ENCODE measurements around the gene EGFR.

The EGFR gene

DNA sequence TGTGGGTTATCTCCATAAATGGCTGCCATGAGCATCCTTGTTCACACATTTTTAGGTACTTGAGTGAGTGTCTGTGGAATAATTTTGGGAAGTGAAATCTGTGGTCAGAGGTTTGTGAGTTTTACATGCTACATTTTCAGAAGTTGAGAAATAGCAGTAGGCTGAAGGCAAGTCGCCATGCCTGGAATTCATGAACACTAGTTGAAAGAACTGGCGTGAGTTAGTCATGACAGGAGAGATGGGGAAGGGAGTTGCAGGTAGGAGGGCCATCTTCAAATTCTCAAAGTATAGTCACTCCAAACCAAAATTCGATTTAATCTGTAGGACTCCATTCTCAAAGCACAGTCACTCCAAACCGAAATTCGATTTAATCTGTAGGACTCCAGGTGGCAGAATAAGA lies 89.6 kb downstream of the EGFR start:
- no peak for DNase-seq

DNA sequence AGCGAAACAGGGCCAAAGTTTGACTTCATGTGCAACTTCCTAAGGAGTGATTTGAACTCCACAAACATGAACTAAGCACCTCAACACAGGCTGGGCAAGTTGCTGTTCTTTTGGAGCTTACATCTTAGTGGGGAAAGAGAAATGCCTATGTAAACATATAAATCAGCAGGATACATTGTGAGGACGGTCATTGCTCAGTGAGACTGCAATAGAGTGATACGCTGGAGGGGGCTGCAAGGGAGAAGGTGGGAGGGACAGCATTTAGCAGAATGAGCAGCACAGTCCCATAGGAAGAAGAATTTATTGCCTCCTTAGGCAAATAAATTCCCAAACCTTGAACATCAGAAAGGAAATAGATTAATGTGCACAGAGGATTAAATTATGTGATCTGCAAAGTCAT lies 90.0 kb downstream of the EGFR start:
- DNase-seq = no peak

DNA sequence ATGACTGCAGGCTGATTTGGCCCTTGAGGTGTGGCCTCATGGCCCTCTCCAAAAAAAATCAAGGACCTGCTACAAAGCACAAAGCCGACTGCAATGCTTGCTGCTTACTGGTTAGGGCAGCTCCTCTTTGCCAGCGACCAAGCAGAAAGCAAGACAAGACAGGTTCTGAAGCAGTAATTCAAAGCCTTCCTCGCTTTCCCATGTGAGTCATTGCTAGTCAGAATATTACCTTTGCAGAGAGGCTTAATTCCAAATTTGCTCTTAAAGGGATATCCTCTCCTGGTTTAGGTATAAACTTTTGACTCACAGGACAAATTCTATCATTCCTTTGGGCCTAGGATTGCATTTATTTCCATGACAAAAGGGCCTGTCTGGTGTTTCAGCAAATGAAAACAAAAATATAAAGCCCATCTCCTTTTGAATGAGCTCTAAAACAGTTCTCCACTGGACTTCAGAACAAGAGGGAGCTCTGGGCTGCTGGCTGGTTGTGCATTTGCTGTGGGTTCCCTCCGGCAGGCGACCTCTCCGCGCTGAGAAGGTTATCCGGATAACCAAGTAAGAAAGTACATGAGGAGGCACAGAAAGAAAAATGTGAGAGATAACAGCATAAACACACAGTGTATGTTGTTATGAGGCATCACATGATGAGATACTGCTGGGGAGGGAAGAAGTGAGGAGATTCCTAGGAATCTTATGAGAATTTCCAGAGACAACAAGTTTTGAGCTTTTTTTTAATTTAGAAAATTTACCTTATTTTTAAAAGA lies 90.8 kb downstream of the EGFR start:
- no peak for DNase-seq

DNA sequence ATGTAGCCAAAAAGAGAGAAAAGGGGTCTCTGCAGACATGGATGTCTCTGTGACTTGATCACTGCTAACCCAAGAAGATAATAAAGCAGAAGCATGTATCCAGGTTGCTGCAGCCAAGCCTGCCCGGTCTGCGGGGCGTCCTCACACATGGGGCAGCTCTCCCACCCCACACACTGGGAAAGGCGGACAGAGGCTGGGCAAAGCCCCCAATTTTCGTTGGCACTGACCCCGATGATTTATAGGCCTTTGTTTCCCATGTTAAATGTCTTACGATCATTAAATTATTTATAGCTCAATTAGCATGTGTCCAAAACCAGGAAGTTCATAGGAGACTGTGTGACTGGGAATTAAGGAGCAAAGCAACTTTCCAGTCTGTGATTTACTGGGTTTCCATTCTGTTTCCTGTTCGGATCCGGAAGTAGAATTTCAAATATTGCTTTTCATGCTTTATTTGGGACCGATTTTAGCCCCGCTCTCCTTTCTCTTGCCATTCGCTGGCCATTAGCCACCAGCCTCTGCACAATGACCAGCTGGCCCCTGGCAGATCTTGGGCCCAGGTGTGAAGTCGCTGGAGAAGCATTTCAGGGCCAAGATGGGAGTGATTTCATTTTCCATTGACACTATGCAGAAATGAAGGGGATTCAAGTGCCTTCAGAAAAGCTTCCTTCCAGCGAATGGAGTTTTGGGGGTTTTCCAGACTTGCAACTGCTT lies 91.6 kb downstream of the EGFR start:
- no peak for DNase-seq

DNA sequence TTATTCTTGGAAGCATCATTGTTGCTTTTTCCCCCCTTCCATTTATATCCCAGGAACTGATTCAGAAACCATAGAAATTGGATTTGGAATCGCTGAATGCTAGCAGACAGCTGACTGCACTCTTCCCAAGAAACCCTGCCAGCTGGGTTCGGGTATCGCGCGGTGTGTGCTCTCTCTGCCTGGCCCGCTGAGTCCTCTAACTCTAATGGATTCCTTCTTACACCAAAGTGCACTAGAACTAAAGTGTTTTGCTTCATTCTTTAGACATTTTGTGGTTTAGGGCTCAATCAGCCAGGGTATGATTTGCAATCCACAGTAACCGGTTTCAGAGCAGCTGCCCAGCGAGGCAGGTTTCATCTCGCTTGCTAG lies 92.2 kb downstream of the EGFR start:
- peak; percentile 70 for DNase-seq

DNA sequence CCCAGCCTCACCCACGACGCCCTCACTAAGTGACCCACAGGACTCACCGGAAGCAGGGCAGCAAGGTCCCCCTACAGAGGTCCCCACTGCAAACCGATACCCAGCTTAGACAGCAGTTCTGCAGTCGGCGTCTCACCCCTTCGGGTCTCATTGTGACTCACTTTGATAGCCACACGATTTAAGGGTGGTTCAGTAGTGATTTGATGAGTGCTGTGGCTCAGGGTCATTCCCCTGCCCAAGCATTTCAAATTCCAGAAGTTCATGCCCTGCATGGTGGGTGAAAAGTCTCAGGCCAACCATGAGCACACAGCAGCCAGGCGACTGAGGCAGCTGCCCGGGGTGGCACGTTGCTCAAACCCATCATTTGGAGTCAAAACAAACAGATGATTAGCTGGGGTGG lies 93.2 kb downstream of the EGFR start:
- DNase-seq = no peak

DNA sequence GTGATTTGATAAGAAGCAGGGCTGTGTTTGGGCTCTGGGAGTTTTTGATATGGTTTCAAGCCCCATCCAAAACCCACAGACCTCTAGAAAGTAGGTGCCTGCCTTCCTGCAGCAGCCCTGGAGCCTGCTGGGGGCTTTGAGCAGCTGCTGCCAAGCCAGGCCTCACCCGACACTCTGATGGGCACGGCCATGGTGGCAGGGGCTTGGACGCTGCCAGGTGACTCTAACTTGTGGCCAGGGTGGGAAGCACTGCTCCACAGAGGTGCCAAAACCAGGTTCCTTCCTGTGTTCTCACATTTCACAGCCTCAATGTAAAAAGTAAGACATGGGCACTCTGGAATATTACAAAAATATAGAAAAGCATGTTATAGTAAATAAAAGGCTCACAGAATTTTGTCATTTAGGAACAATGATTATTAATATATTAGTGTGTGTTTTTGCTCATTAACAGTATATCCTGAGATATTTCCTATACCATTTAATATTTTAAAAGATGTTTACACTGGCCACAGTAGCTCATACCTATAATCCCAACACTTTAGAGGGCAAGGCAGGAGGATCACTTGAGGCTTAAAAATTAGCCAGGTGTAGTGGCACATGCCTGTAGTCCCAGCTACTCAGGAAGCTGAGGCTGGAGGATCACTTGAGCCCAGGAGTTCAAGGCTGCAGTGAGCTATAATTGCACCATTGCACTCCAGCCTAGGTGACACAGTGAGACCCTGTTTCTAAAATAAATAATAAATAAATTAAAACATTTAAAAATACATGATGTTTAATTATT lies 95.1 kb downstream of the EGFR start:
- no peak for DNase-seq

DNA sequence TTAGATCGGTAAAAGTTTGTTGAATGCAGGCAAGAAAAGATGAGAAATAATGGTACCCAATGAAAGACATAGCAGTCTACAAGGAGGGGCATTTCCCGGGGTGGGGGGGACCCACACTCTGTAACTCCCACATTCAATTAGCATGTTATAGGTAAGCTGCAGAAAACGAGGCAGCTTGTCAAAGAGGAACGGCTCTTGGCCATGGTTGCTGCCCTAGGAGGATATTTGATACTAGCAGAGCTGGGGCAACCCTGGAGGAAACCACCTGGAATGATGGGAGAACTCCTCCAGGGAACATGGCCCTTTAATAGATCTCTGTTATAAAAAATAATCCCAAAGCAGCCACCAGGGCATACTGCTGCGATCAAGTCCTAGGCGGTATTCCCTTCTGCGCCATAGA lies 98.5 kb downstream of the EGFR start:
- DNase-seq = no peak

DNA sequence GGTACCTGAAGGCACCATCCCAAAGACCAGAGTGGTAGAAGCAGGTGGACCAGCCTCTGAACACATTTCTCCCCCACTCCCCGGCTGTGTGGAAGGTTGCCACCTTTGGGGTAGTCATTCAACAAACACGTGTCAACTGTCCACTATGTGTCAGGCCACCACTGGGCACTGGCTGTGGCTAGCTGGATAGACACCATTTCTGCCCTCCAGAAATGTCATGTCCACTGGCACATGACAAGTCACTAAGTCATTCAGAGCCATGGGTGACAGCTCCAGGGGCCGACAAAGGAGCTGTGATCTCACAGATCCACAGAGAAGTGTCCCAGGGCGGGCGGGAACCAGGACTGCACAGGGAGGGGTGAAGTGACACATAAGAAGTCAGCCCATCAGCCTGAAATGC lies 99.6 kb downstream of the EGFR start:
- DNase-seq = no peak

DNA sequence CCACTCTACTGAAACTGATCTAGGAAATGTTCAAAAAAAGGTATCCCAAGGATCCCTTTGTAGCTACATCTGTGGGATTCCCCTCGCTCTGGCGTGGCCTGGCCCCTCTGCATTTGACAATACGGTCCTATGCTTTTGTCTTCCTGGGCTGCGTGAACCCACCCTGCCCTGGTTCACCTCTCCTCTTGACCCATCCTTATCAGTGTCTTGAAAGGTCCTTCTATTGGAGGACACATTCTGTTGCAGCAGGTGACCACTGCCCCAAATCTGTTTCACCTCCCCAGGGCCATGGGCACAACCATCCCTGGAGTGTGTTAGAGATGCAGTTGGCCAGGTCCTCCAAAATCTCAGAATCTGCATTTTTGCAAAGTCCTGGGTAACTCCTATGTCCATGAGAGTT lies 100.8 kb downstream of the EGFR start:
- DNase-seq = no peak

DNA sequence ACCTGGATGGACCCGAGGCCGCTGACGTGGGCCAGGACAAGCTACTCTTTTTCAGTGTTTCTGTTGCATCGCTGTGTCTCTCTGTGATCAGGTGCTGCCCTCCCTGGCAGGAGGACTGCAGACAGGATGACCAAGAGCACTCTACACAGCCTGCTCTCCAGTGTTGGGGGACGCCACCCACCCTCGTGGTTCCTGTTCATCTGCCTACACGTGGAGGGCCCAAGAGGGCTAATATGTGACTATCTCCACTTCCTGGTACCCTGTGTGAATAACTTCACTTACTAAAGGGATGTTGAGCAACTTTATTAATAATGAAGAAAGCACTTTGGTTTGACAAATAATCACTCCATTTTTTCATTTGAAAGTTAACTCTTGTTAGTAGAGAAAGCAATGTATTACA lies 101.3 kb downstream of the EGFR start:
- DNase-seq = no peak

DNA sequence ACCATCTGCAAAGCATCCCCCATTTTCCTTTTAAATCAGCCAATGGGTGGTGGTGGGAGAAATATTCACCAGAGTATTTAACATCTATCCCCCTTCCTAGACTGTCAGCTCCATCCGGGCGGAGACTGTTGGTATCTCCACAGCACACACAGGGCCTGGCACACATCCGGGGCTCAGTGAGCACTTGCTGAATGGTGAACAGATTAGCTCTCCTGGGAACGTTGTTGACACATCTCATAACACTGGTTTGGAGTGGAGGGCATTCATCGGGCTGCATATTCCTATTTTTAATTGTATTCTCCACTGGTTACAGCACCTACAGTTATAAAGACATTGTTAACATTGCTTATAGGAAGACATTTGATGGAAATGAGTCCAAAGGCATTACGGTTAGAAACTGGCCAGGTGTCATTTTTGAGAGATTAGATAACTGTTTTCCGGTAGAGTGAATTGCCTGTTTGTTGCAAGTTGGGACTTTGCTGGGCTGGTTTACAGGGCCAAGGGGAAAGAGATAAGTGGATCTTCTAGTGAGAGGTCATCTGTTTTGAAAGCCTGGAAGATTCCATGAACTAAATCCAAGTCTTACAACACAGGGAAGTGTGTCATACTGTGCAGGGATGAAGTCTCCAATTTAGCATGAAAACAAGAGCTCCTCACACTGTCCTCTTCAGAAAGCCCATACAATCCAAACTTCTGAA lies 101.8 kb downstream of the EGFR start:
- DNase-seq = no peak

DNA sequence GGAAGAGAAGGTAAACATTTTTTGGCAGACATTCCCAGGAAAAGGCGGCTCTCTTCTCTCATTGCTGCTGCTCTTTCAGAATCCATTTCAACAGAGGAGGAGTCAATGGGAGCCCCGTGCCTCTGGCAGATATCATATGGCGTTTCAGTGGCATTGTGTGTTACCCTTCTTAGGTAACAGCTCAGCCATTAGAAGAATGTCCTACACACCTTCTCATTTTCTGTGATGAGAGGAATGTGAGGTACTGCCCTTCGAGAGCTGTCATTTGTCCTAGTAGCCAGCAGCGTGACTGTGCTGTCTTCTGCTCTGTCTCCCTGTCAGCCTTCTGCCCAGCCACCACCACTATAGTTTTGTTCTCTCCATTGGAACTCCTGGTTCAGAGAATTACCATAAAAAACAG lies 102.4 kb downstream of the EGFR start:
- no peak for DNase-seq

DNA sequence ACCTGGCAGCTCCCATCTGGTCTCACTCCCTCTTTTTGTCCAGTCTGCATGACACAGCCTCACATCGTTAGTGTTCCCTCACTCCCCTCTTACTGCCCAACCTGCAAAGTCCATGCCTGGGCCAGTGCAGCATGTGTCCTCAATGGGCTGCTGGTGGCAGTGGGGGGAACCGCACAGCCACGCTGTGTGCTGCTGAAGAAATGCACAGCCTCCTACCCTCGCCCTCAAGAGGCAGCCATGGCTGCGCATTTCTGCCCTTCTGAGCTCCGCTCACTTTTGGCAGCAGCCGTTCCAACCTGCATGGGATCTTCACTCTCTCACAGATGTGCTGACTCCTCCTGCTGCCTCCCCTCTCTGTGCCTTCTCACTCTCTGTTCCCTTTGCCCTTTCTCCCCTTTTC lies 103.4 kb downstream of the EGFR start:
- no peak for DNase-seq

DNA sequence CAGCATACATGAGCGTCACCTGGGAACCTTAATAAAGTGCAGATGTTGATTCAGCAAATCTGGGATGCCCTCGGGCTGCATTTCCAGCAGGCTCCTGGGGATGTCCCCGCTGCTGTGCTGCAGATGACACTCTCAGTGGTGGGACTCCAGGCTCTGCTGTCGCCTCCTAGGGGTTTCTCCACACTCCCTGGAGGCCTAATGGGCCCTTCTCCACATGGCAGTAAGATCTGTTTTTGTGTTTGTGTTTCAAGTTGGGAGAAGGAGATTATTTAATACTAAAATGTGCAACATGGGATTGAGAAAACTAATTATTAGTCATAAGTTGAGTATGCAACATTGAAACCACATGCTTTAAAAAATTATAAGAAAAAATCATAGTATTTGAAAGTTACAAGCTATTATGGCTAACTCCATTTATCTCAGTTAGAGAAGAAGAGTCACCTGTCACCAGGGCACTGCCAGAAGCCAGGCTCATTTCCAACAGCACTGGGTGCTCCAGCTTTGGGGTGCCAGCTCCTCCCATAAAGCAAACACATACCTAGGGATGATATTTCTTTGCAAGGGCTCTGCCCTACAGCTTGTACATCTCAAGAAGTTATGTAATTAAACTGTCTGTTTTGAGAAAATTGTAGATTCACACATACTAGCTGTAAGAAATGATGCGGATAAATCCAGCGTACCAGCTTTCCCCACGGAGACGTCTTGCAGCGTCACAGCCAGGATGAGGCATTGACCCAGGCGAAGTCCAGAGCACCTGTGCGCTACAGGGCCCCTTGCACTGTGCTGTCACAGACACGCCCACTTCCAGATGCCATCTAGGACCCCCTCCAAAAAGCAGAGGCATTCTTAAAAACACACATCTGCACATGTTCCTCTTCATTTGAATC lies 106.4 kb downstream of the EGFR start:
- DNase-seq = no peak

DNA sequence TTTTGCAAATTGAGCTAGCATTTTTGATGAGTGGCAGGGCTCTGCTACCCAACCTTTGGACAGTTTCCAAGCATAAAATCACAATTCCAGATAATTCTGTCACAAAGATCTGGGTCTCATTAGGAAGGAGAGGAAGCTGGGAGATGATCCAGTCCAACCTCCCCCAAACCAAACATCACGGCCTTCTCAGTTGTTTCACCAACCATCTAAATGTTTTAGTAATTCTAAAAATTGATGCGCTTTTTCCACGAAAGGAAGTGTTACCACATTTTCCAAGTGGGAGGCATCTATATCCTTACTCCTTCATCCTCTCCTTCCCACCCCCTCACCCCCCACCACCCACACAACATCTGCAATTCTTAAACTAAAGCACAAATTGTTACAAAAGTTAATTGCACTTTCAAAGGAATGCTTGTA lies 108.3 kb downstream of the EGFR start:
- peak; percentile 64 for DNase-seq

DNA sequence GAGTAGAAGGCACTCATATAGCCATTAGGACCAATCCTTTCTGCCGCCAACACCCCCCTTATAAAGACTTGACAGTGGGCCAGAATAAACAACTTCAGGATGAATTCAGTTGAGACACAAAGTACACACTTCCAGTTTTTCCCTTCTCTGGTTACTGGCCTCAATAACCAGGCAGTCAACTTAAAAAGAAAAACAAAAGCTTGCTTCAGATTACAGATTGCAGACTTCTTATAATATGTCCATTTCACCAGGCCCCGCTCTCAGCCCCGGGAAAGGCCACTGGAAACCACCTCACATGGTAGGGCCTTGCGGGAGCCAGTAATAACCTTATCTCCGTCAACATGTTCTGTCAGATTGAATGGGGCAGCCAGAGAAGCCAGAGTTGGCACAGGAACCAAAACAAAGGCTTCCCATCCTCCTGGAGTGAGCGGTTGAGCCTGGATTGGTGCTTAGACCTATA lies 108.8 kb downstream of the EGFR start:
- DNase-seq = peak; percentile 98

DNA sequence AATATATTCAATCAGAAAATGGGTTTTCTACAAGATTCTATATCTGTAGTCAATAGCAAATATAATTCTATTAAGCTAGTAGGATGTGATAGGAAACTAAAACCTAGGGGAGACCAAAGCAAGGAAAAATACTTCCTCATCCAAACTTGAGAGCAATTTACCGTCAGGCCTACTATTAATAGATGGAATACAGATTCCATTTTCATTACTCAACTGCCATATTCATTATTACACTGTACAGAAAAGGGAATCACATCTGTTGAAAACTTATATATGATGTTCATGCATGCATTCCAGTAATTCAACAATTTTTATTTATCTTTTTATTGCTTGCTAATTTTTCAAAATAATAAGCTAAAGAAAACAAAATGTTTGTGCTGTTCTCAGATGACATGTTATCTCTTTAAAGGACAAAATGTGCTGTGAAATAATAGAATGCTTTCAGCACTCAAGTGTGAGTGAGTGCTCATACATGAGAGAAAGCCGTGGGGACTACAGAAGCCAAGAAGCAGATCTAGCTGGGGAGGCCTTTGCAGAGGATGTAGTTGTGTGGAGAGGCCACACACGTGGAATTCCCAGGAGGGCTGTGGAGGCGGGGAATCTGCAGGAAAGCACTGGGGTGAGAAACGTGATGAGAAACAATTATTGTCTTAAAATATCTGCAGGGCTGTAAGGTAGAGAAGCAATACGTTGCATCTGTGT lies 110.0 kb downstream of the EGFR start:
- no peak for DNase-seq

DNA sequence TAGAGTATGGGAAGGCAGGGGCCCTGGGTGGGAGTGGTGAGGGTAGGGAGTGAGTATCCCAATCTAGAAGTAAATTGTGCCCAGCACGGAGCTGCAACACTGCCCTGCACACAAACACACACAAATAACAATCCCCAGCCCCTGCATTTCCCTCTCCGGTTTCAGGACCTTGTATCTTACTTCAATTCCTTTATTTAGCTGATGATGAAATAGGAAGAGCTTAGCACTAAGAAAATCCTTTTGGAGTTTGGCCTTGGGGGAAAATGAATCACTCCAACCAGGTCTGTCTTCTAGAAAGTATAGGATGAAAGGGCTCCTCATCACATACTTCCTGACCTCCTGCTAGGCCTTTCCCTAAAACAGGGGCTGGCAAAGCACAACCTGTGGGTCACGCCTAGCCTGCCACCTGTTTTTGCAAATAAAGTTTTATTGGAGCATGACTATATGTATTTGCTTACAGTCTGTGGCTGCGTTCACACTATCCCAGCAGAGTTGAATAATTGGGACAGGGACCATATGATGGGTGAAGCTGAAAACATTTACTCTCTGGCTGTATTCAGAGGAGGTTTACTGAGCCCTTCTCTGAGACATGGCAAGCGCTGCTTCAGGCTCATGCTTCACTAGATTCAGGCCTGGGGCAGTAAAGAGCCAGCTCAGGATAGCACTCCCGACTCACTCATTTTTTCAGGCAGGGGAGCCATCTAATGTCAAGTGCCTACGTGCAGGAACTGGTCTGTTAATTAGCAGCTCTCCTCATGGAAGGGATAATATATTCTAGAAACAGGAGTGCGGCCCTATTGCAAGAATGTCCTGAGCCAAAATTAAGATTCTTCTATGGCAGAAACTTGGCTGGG lies 111.0 kb downstream of the EGFR start:
- peak; percentile 44 for DNase-seq

DNA sequence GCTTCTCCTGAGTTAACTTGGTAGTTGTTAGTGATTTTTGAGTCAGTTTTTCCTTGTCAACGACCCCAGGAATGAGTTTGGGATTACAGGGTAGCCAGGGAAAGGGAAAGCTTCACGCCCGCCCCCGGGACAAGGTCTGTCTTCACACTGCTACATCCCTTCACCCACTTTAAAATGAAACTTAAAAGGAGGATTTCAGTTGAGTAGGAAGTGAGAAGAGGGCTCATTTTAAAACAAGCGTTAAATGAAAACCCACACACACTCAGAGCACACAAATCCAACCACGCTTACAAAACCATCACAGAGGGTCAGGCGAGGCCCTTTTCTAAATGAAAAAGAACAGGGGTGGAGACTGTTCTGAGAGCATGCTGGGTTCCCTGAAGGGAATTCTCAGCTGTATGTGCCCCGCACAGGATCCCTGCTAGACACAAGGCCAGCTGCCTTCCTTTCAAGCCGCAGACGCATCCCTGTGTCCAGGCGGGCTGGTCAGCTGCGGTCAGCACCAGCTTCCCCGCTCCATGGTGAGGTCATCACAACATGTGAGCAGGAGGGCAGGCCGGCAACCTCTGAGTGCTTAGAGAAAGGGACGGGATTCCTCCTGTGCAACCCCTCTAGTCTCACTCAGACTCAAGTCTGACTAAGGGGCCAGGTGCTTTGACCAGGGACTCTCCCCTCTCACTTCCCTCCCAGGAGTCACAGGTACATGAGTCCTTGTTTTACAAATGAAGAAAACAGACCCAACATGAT lies 111.8 kb downstream of the EGFR start:
- no peak for DNase-seq
